ENCODE results near the gene SLC47A2.
"Not testable (repeated sequence)": the region's sequence is repeated elsewhere in the genome, so short reads cannot be mapped to it uniquely, and the experiment has no call there.

Gene SLC47A2

GRCh38 chr17:19716108-19717030 lies at the start of gene SLC47A2:
Gene SLC47A2 (minus strand): TSS chr17:19716584. CDS start chr17:19716555, 29 bp downstream.
- no peak for DNase-seq

- no peak for DNase-seq
Observed at GRCh38 chr17:19766016-19766415, 49.6 kb upstream of the SLC47A2 start.

GRCh38 chr17:19763991-19764390 lies 47.6 kb upstream of the SLC47A2 start:
- DNase-seq = not testable (repeated sequence)

- DNase-seq = no peak
Observed at GRCh38 chr17:19763416-19763815, 47.0 kb upstream of the SLC47A2 start.

GRCh38 chr17:19762515-19762961 lies 46.2 kb upstream of the SLC47A2 start:
- DNase-seq = peak; percentile 36 to 60

DNA sequence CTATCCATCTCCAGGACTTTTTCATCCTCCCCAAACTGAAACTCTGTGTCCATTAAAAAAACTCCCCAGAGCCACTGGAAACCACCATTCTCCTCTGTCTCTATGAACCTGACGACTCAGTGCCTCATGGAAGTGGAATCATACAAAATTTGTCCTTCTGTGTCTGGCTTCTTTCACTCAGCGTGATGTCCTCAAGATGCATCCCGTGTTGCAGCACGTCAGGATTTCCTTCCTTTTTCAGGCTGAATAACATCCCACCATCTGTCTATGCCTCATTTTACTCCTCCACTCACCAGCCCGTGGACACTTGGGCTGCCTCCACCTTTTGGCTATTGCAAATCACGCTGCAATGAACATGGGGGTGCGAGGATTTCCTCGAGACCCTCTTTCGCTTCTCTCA lies 44.4 kb upstream of the SLC47A2 start:
- DNase-seq = no peak

DNA sequence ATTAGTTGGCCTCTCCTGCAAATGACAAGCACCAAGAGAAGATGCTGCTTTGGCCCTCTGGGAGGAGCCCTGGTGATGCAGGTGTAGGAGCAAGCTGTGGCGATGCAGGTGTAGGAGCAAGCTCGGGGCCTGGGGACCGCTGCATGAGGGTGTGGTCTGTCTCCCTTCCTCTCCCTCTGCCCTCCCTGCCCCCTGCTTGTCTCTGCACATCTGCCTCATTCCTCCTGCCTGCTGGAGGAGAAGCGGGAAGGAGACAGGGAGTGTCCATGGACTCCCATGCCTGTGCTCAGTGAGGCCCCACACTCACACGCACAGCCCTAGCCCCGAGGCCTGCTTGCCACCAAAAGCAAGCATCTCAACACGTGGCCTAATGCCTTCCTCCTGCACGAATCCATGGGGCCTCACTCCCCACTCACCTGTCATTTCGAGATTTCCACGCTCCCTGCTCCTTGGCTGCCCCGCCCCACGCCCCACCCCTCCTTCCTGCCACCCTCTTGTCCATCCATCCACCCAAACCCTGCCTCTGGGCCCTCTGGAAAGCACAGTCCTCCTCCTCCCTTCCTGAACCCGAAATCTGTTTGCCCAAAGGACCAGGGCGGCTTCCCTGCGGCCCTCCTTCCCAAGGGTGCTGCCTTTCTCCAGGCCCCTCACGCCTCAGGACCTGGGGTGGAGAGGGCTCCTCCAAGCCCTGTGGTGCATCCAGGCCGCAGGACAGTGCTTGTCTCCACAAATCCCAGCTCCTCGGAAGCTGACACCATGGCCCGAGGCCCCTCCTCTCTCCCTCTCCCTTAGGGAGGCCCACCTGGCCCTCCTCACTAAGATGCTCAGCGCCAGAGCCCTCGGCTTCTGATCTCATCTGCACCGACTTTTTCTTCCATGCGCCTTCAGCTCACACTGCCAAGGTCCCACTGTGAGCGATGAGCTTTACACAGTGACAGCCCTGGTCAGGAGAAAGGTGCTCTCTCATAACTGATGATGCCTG lies 43.5 kb upstream of the SLC47A2 start:
- no peak for DNase-seq

GRCh38 chr17:19757536-19758180 lies 41.3 kb upstream of the SLC47A2 start:
- no peak for DNase-seq

DNA sequence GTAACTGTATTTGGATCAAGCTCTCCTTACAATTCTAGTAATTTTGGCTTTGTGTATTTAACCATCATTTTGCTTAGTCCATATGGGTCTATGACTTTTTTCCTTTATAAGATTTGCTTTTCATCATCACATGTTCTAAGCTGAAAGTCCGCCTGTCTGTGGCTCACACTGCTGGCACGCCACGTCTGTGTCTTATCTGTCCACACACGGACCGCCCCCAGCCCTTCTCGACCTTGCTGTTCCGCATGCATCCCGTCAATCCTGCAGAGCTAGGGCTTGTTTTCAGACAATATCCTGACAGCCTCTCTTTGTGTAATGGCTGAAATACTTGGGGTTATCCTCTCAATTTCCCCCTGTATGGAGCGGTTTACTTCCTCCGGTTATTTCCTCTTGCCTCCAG lies 40.2 kb upstream of the SLC47A2 start:
- no peak for DNase-seq

- no peak for DNase-seq
Observed at GRCh38 chr17:19755821-19756510, 39.6 kb upstream of the SLC47A2 start.

- DNase-seq = no peak
Observed at GRCh38 chr17:19755392-19755791, 39.0 kb upstream of the SLC47A2 start.

DNA sequence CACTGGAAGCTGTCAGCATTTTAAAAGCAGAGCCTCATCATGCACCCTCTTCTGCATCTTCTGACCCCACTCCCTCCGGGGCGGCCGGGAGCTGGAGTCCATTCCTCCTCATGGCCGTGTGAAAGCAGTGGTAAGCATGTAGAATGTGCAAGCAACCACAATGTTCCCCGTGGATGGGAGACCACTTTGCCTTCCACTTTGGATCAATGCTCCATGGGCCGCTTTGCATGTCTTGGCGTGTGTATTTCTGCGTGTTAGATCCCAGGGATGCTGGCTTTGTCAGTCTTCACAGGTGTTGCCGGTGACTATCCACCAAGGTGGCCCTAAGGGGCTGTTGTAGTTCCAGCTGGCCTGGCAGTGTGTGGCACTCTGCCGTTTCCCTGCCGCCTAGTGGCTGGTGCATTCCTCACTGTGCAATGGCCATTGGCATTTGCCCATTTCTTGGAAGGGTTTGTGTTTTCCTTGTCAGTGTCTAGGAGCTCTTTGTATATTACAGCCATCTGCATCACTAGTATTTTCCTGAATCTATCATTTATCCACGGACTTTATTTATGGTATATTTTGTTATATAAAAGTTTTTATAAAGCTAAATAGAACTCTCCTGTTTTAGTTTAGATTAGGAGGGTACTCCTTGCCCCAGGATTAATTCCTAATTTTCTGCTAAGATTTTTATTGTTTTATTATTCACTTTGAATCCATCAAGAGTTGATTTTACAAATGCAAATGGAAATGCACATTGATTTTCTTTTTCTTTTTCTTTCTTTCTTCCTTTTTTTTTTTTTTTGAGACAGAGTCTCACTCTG lies 37.5 kb upstream of the SLC47A2 start:
- no peak for DNase-seq

- no peak for DNase-seq
Observed at GRCh38 chr17:19753051-19753509, 36.7 kb upstream of the SLC47A2 start.

GRCh38 chr17:19752216-19753050 lies 36.0 kb upstream of the SLC47A2 start:
- DNase-seq = no peak

GRCh38 chr17:19750835-19751234 lies 34.5 kb upstream of the SLC47A2 start:
- DNase-seq = no peak

DNA sequence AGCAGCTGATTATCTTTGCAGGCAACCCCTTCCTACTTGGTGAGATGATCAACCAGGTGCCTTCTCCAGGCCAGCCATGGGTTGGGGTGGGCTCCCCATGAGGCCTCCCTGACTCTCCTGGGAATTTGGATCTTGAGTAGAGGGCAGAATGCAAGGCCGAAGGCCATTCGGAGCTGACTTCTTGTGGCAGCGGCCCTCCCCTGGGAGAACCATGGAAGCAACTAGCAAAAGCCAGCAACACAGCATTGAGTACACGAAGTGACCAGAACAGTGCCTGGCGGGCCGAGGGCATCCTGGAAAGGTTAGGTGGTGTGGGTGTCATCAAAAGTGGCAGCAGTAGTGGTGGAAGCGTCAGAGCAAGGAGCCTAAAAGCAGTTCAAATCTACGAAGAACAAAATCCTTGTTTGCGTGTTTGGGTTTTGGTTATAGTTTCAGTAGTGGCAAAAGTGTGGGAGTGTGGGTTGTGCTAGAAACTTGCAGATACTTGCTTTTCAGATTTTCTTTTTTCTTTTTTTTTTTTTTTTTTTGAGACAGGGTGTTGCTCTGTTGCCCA lies 33.7 kb upstream of the SLC47A2 start:
- no peak for DNase-seq

- no peak for DNase-seq
Observed at GRCh38 chr17:19748807-19749193, 32.4 kb upstream of the SLC47A2 start.

DNA sequence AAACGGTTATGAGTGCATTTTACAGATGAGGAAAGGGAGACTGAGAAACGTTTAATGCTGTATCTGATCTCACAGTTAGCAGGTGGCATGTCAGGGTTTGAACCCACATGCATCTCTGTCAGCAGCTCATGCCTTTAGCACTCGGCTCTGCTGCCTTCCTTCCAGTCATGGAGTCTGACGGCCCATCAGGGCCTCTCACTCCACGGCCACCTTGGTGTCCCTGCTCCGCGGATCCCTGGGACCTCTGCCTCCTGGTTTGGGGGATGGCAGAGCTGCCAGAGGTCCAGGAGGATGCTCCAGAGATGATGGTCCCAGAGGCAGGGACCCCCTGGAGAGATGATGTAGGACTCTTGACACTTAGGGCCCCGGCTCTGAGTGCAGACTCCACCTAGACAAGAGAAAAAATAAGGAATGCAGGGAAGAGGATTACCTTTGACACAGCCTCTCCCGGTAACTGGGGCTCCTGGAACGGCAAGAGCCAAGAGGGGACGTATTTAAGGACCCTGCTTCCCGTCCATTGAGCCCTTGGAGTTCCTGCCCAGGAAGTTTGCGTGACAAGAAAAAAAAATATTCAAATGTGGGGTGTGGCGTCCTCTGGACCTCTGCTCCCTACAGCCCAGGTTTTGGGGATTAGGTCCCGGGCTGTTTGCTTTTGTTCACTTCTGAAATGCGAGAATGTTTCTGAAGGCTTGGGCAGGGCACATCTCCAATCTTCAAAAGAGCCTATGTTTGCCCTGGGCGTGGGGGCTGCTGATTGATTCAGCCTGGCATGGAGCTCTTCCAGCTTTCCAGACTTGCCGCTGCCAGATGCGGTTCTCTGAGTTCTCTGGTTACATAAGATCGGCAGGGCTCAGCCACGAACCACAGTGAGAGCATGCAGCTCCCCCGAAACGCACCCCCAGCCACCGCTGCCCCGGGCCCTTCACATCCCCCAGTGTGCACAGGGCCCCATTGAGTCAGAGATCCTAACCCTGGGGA lies 31.7 kb upstream of the SLC47A2 start, which contains the start of gene ALDH3A1:
Gene ALDH3A1, minus strand, starts transcription at position 470 of the 978 bp plus-strand sequence. CDS start 3,169 bp downstream, outside the sequence.
- no peak for DNase-seq

All from stimulated activated CD4-positive, alpha-beta T cell treated with anti-CD3 and anti-CD28 coated beads, Interleukin-4, amount 100 ng/mL, for 4 hours (primary cell).